GM12873 (cell line): ENCODE measurements around the gene SRGAP3.

Experiments
- TF ChIP-seq, protein P1 (sequence below): IDR thresholded peaks from 2 replicates; pipeline ENCODE4 v1.5.1; 2012; ENCODE audit warnings: low read depth, mild to moderate bottlenecking, moderate library complexity, low read length, control low read depth; ENCODE audit not compliant: insufficient read depth; ENCODE audit errors: missing control alignments

Gene SRGAP3

DNA sequence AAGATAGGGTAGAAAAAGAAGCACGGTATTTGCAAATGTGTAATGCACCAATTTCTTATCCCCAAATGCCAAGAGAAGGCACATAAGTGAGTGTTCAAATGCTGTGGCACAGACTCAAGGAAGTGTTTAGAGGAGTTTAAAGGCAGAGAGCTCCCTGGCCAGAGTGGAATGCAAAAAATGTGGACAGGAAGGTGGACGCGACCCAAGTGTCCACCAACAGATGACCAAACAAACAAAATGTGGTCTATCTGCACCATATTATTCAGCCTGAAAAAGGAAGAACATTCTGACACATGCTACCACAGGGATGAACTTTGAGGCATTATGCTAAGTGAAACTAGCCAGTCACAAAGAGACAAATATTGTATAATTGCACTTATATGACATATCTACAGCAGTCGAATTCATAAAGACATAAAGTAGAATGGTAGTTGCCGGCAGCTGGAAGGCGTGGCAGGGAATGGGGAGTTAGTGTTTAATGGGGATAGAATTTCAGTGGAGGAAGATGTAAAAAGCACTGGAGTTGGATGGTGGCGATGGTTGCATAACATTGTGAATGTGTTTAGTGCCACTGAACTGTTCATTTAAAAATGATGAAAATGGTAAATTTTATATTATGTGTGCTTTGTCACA lies 126.6 kb downstream of the SRGAP3 start:
- TF ChIP-seq, protein P1, sequence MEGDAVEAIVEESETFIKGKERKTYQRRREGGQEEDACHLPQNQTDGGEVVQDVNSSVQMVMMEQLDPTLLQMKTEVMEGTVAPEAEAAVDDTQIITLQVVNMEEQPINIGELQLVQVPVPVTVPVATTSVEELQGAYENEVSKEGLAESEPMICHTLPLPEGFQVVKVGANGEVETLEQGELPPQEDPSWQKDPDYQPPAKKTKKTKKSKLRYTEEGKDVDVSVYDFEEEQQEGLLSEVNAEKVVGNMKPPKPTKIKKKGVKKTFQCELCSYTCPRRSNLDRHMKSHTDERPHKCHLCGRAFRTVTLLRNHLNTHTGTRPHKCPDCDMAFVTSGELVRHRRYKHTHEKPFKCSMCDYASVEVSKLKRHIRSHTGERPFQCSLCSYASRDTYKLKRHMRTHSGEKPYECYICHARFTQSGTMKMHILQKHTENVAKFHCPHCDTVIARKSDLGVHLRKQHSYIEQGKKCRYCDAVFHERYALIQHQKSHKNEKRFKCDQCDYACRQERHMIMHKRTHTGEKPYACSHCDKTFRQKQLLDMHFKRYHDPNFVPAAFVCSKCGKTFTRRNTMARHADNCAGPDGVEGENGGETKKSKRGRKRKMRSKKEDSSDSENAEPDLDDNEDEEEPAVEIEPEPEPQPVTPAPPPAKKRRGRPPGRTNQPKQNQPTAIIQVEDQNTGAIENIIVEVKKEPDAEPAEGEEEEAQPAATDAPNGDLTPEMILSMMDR, result no peak

GRCh38 chr3:9121366-9122001 lies 128.0 kb downstream of the SRGAP3 start:
- TF ChIP-seq, protein P1, result no peak

GRCh38 chr3:9119331-9119730 lies 130.1 kb downstream of the SRGAP3 start:
- TF ChIP-seq, protein P1, result no peak

DNA sequence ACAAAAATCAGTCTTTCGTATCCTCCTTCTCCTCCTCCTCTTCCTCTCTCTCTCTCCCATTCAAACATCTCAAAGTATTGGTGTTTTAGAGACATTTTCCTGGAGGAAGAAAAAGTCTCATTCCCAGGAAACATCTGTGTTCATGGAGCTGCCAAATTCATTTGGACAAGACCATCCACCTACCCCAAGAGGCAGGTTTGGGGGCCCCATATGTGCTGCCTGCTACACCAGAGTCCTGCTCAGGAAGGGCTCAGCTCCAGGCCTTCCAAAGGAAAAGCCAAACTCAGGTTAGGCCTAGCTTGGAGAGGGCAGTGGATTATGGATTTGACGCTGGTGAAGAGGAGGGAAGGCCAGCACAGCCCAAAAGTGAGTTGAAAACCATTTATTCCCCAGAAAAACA lies 131.2 kb downstream of the SRGAP3 start:
- TF ChIP-seq, protein P1, result no peak

DNA sequence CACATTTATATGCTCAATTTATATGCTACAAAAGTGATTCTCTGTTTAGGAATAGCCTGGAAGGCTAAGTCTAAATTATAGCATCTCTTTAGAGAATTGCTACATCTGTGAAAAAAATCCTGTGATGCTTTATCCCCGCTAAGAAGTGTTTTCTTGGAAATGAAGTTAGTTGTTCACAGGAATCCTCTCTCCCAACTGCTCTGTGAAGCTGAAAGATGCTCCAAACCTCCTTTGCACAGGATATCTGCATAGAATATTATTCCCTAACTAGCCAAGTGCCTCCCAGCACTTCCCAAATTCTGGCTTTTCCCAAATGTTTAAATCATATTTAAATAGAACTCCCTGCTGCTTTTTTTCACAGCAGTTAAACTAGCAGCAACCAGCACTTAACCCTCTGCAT lies 132.2 kb downstream of the SRGAP3 start:
- TF ChIP-seq, protein P1, result no peak

DNA sequence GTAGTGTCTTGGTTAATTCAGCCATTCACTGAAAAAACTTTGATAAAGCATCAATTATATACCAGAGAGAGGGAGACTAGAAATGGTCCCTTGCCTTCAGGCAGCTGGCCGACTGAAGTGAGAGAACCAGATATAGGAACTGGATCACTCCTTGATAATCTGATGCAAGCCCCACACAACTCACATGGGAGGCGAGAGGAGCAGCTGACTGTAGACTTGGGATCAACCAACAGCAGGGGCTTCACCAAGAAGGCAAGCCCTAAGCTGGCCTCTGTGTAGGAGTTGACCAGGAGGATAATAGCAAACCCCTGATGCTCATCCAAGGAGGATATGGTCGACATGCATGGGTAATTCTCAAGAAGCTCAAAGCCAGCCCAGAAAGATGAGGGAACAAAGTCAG lies 133.1 kb downstream of the SRGAP3 start:
- TF ChIP-seq, protein P1, result no peak

DNA sequence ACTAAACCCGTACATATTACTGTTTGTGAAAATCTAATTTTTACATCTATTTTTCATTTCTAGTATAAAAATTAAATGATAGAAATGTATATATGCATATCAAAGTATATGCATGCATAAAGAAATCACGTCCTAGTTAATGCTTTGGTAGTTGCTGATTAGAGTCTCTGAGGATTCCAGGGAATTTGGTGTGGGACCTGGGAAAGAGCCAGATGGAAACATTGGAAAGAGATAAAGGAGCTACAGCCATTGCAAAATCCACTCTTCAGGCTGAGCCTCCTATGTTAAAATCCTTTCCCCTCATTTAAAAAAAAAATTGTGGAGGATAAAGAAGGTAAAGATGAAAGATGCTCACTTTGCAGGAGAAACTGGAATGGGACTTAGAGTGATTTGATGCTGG lies 134.1 kb downstream of the SRGAP3 start:
- TF ChIP-seq, protein P1, result no peak
